ENCODE data around the gene OPCML.

Gene OPCML

GRCh38 chr11:132367293-132367692 is 1165.0 kb downstream of the OPCML start:
- no peak for DNase-seq

GRCh38 chr11:132365650-132366049 is 1166.7 kb downstream of the OPCML start:
- DNase-seq: no peak

Measured in right hindlimb (tissue), 1 donor.